Measurements from ENCODE around the gene LNX1.

DNA sequence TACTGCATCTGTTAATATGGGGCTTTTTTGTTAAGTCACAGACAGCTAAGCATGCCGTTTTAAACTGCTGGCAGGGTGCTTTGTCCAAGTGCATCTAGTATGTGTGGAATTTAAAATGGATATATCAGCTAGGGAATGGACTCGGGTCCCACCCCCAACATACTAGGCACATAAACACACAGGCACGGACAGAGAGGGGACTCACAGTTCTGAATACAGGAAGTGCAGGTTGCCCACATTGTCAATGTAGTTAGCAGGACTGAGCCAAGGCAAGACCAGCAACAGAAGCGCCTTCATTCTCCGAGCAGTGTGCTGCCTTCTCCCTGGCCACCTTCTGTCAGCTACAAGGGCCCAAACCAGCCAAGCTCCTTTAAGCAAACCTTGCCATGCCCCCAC lies 33.6 kb downstream of the LNX1 start:
- TF ChIP-seq, protein P1, sequence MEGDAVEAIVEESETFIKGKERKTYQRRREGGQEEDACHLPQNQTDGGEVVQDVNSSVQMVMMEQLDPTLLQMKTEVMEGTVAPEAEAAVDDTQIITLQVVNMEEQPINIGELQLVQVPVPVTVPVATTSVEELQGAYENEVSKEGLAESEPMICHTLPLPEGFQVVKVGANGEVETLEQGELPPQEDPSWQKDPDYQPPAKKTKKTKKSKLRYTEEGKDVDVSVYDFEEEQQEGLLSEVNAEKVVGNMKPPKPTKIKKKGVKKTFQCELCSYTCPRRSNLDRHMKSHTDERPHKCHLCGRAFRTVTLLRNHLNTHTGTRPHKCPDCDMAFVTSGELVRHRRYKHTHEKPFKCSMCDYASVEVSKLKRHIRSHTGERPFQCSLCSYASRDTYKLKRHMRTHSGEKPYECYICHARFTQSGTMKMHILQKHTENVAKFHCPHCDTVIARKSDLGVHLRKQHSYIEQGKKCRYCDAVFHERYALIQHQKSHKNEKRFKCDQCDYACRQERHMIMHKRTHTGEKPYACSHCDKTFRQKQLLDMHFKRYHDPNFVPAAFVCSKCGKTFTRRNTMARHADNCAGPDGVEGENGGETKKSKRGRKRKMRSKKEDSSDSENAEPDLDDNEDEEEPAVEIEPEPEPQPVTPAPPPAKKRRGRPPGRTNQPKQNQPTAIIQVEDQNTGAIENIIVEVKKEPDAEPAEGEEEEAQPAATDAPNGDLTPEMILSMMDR (conservative IDR thresholded peaks at IDR 0.05; ENCODE audit: low read length) = no peak
- TF ChIP-seq EZH2phosphoT487 (IDR thresholded peaks at IDR 0.05; ENCODE audit: borderline replicate concordance, low read depth, low read length) = no peak

Measured in OCI-LY7 (cell line).